HFFc6 (cell line): Measurements from ENCODE around the gene CSGALNACT2. TPM values are rescaled to one million over a fixed set of nuclear protein-coding genes. Genes with fewer than 3 reads are reported as not detected.
A peak's percentile ranks its signal among the peaks of the same experiment; 100 is the strongest.

Experiments
- DNase-seq: peaks from one replicate; pipeline ENCODE4 v3.0.0-alpha.2; 2018
- H3K27ac Mint-ChIP-seq: 2 replicates; pipeline ENCODE4 v1.8.0; 2020; ENCODE audit warnings: mild to moderate bottlenecking, mixed read lengths
- H3K27me3 Mint-ChIP-seq: 2 replicates; pipeline ENCODE4 v1.8.0; 2021; ENCODE audit warnings: mild to moderate bottlenecking, moderate library complexity, mixed read lengths; ENCODE audit not compliant: insufficient read depth
- H3K36me3 Mint-ChIP-seq: 2 replicates; pipeline ENCODE4 v1.8.0; 2021; ENCODE audit warnings: low read depth, mixed read lengths
- H3K4me1 Mint-ChIP-seq: 2 replicates; pipeline ENCODE4 v1.8.0; 2020; ENCODE audit warnings: low read depth, mixed read lengths
- H3K4me3 Mint-ChIP-seq: 2 replicates; pipeline ENCODE4 v1.8.0; 2020; ENCODE audit warnings: mild to moderate bottlenecking, moderate library complexity, mixed read lengths
- H3K9me3 Mint-ChIP-seq: 2 replicates; pipeline ENCODE4 v1.8.0; 2020; ENCODE audit warnings: mild to moderate bottlenecking, mixed read lengths
- CTCF ChIP-seq: fragments of 200-600 bp; sonication (generic); IDR thresholded peaks from 2 replicates; pipeline ENCODE4 v1.5.0; 2021; ENCODE audit warnings: antibody characterized with exemption, mild to moderate bottlenecking
- total RNA-seq, 6 experiments: library from RNA; stranded (reverse); fragmentation: NEBNext Ultra II Directional; extraction: Animal tissue kit (Norgen Biotek cat#: 25700); gene quantifications; 2 replicates in 1 of 6; 3 replicates in 5 of 6; pipeline ENCODE4 v1.2.3, GENCODE V29; 2021

The CSGALNACT2 gene
- total RNA-seq, 6 experiments from 2014 or later = 18.0 to 20.8 (median 18.6) TPM

GRCh38 chr10:43135656-43136055 lies 2.6 kb upstream of the CSGALNACT2 start:
- peaks cover 36% of the 10 kb centered on the region for H3K4me1 Mint-ChIP-seq
- no peak for TF ChIP-seq CTCF
- H3K36me3 Mint-ChIP-seq = peaks cover 12% of the 10 kb centered on the region
- H3K9me3 Mint-ChIP-seq = no peaks in the 10 kb centered on the region
- peaks cover 20% of the 10 kb centered on the region for H3K27me3 Mint-ChIP-seq
- DNase-seq = no peak
- H3K4me3 Mint-ChIP-seq = no peak overlapping the region; the same call in 1 of the 2 replicates
- H3K27ac Mint-ChIP-seq = no peak overlapping the region; the same call in 1 of the 2 replicates

- Mint-ChIP-seq H3K27me3 (peaks cover 20% of the 10 kb centered on the region), H3K36me3 (peaks cover 12% of the 10 kb centered on the region), H3K27ac (peak overlapping the region; percentile 99; the same call in 1 of the 2 replicates), H3K4me3 (peak overlapping the region; percentile 96), H3K9me3 (no peaks in the 10 kb centered on the region), H3K4me1 (peaks cover 40% of the 10 kb centered on the region)
- no peak for DNase-seq
- TF ChIP-seq CTCF = no peak
These were observed 1.8 kb upstream of the CSGALNACT2 start for GRCh38 chr10:43136432-43136831.

- Mint-ChIP-seq H3K27ac (peak overlapping the region; percentile 99), H3K4me1 (peaks cover 45% of the 10 kb centered on the region), H3K4me3 (peak overlapping the region; percentile 96), H3K36me3 (peaks cover 12% of the 10 kb centered on the region), H3K9me3 (no peaks in the 10 kb centered on the region), H3K27me3 (peaks cover 14% of the 10 kb centered on the region)
- no peak for TF ChIP-seq CTCF
- DNase-seq = no peak
These were observed 1.1 kb upstream of the CSGALNACT2 start for GRCh38 chr10:43136995-43137716.

GRCh38 chr10:43137717-43138020 lies 576 bp upstream of the CSGALNACT2 start:
- no peaks in the 10 kb centered on the region for H3K9me3 Mint-ChIP-seq
- H3K36me3 Mint-ChIP-seq = peaks cover 12% of the 10 kb centered on the region
- peak overlapping the region; percentile 96 for H3K4me3 Mint-ChIP-seq
- peak; percentile 56 for DNase-seq
- no peak; the same call in 1 of the 2 replicates for TF ChIP-seq CTCF
- peak overlapping the region; percentile 99 for H3K27ac Mint-ChIP-seq
- H3K4me1 Mint-ChIP-seq = peaks cover 45% of the 10 kb centered on the region
- peaks cover 14% of the 10 kb centered on the region for H3K27me3 Mint-ChIP-seq

GRCh38 chr10:43138757-43139241 lies 554 bp downstream of the CSGALNACT2 start:
- H3K4me1 Mint-ChIP-seq = peaks cover 45% of the 10 kb centered on the region
- peaks cover 12% of the 10 kb centered on the region for H3K27me3 Mint-ChIP-seq
- H3K9me3 Mint-ChIP-seq = no peaks in the 10 kb centered on the region
- peak; percentile 53 for DNase-seq
- H3K27ac Mint-ChIP-seq = peak overlapping the region; percentile 96
- peaks cover 12% of the 10 kb centered on the region for H3K36me3 Mint-ChIP-seq
- peak overlapping the region; percentile 97 for H3K4me3 Mint-ChIP-seq
- TF ChIP-seq CTCF = no peak
